Colonic mucosa (tissue), 4 donors: Measurements from ENCODE around the gene WDR64. TPM values are rescaled to one million over a fixed set of nuclear protein-coding genes. Genes with fewer than 3 reads are reported as not detected.
A peak's percentile ranks its signal among the peaks of the same experiment; 100 is the strongest.

Experiments
- DNase-seq: peaks from one replicate; pipeline ENCODE4 v3.0.0-alpha.2; 2020
- H3K27ac ChIP-seq: fragments of 200-600 bp; one replicate; pipeline ENCODE4 v1.8.0; 2021
- H3K27me3 ChIP-seq: fragments of 200-600 bp; one replicate; pipeline ENCODE4 v1.8.0; 2021
- H3K36me3 ChIP-seq: fragments of 200-600 bp; one replicate; pipeline ENCODE4 v1.8.0; 2021
- H3K4me1 ChIP-seq: fragments of 200-600 bp; one replicate; pipeline ENCODE4 v1.8.0; 2021; ENCODE audit warnings: mild to moderate bottlenecking
- H3K4me3 ChIP-seq: fragments of 200-600 bp; one replicate; pipeline ENCODE4 v1.8.0; 2021
- H3K9ac ChIP-seq, 2 donors: one replicate each; pipeline ENCODE4 v1.7.0; 2013; ENCODE audit warnings: control low read depth in 2 of 2, low read depth in 2 of 2, low read length in 2 of 2
- H3K9me3 ChIP-seq: fragments of 200-600 bp; one replicate; pipeline ENCODE4 v1.8.0; 2021
- intact Hi-C: fragments of 100-400 bp; cut with DNase I; formaldehyde crosslinking; loops from one replicate; pipeline ENCODE4 v1.14.1; 2022
- total RNA-seq, 2 donors: library from RNA; stranded (reverse); fragmentation: NEBNext Ultra II Directional in 1 of 2; extraction: Animal tissue kit (Norgen Biotek cat#: 25700) in 1 of 2; gene quantifications; one replicate each; pipeline ENCODE4 v1.2.1, GENCODE V29; 2021
- TF ChIP-seq, protein P1 (sequence below): fragments of 200-600 bp; IDR thresholded peaks from one replicate; pipeline ENCODE4 v1.8.0; 2022; ENCODE audit warnings: antibody characterized with exemption, mild to moderate bottlenecking
- donor health status: healthy.
- donor health status: DM: no; HTN: no; CAD: no.
- donor health status: DM: no; HTN: no; CAD: no.

WDR64 gene
- total RNA-seq, 2 donors from 2014 or later = not detected

DNA sequence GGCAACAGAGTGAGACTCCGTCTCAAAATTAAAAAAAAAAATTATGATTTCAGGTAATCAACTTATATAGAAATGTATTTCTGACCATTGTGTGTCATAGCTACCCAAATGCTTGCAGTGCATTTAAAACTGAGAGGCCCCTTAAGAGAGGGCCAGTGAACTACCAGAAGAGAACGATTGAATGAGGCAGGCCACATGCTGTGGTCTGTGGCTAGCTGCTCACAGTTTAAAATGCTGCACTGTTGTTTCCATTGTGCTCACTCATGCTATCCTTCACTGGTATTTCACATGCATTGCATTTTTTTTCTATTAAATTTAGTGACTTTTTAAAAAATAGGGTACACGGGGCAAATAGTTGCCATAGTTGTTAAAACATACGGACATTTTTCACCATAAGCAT, 37.9 kb upstream of the WDR64 start:
- intact Hi-C loops = loop anchor here (10.0 kb wide), 1 partner anchor 381 kb away; the partner anchor contains the start of gene MAP1LC3C
- no peaks in the 10 kb centered on the region for H3K9me3 ChIP-seq
- H3K4me1 ChIP-seq = peaks cover 13% of the 10 kb centered on the region
- TF ChIP-seq, protein P1, sequence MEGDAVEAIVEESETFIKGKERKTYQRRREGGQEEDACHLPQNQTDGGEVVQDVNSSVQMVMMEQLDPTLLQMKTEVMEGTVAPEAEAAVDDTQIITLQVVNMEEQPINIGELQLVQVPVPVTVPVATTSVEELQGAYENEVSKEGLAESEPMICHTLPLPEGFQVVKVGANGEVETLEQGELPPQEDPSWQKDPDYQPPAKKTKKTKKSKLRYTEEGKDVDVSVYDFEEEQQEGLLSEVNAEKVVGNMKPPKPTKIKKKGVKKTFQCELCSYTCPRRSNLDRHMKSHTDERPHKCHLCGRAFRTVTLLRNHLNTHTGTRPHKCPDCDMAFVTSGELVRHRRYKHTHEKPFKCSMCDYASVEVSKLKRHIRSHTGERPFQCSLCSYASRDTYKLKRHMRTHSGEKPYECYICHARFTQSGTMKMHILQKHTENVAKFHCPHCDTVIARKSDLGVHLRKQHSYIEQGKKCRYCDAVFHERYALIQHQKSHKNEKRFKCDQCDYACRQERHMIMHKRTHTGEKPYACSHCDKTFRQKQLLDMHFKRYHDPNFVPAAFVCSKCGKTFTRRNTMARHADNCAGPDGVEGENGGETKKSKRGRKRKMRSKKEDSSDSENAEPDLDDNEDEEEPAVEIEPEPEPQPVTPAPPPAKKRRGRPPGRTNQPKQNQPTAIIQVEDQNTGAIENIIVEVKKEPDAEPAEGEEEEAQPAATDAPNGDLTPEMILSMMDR = no peak
- H3K36me3 ChIP-seq = no peaks in the 10 kb centered on the region
- H3K27ac ChIP-seq = no peak overlapping the region
- no peak for DNase-seq
- no peaks in the 10 kb centered on the region for H3K27me3 ChIP-seq
- H3K4me3 ChIP-seq = no peak overlapping the region
- H3K9ac ChIP-seq = no peak overlapping the region

GRCh38 chr1:241614572-241614971, 37.5 kb upstream of the WDR64 start:
- no peaks in the 10 kb centered on the region for H3K9me3 ChIP-seq
- intact Hi-C loops = loop anchor here (10.0 kb wide), 1 partner anchor 380 kb away; the partner anchor contains the start of gene MAP1LC3C
- DNase-seq = no peak
- TF ChIP-seq, protein P1 = no peak
- no peaks in the 10 kb centered on the region for H3K36me3 ChIP-seq
- H3K9ac ChIP-seq = no peak overlapping the region
- no peaks in the 10 kb centered on the region for H3K27me3 ChIP-seq
- H3K4me3 ChIP-seq = no peak overlapping the region
- H3K27ac ChIP-seq = no peak overlapping the region
- peaks cover 13% of the 10 kb centered on the region for H3K4me1 ChIP-seq

GRCh38 chr1:241615043-241615974, 36.8 kb upstream of the WDR64 start:
- DNase-seq = peak; percentile 49
- peak overlapping the region; percentile 46 for H3K27ac ChIP-seq
- peak overlapping the region in 1 of 2 donors; percentile 23 for H3K9ac ChIP-seq
- intact Hi-C loops = loop anchor here (10.0 kb wide), 1 partner anchor 379 kb away; the partner anchor contains the start of gene MAP1LC3C
- peaks cover 11% of the 10 kb centered on the region for H3K4me1 ChIP-seq
- no peaks in the 10 kb centered on the region for H3K9me3 ChIP-seq
- no peak overlapping the region for H3K4me3 ChIP-seq
- no peaks in the 10 kb centered on the region for H3K27me3 ChIP-seq
- H3K36me3 ChIP-seq = no peaks in the 10 kb centered on the region
- TF ChIP-seq, protein P1 = no peak

GRCh38 chr1:241617426-241617825, 34.7 kb upstream of the WDR64 start:
- TF ChIP-seq, protein P1 = no peak
- peaks cover 5% of the 10 kb centered on the region for H3K4me1 ChIP-seq
- no peak overlapping the region for H3K4me3 ChIP-seq
- H3K9me3 ChIP-seq = no peaks in the 10 kb centered on the region
- no peak for DNase-seq
- H3K27me3 ChIP-seq = no peaks in the 10 kb centered on the region
- intact Hi-C loops = loop anchor here (10.0 kb wide), 1 partner anchor 377 kb away; the partner anchor contains the start of gene MAP1LC3C
- H3K36me3 ChIP-seq = no peaks in the 10 kb centered on the region
- H3K9ac ChIP-seq = no peak overlapping the region
- H3K27ac ChIP-seq = no peak overlapping the region

DNA sequence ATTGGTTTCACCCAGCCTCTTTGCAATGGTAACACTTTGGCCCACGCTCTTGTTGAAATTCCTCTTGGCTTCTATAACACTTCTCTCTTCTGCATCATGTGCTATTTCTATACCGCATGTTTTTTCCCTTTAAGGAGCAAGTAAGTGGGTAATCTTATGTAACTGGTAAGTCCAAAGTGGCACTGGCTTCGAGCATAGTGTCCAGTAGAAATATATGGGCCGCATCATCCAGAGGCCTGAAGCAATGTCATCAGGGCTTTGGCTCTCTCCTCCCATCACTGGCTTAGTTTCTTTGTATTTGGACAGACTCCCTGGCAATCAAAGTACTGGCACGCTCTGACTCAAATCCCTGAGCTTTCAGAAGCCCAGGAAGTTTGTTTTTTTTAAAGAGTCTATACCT, 29.4 kb upstream of the WDR64 start:
- no peaks in the 10 kb centered on the region for H3K27me3 ChIP-seq
- H3K27ac ChIP-seq = no peak overlapping the region
- intact Hi-C loops = no loop called here
- TF ChIP-seq, protein P1 = no peak
- DNase-seq = no peak
- no peaks in the 10 kb centered on the region for H3K4me1 ChIP-seq
- no peaks in the 10 kb centered on the region for H3K36me3 ChIP-seq
- no peak overlapping the region for H3K9ac ChIP-seq
- no peak overlapping the region for H3K4me3 ChIP-seq
- no peaks in the 10 kb centered on the region for H3K9me3 ChIP-seq
